Panc1 (cell line): ENCODE measurements around the gene RCBTB2. TPM values are rescaled to one million over a fixed set of nuclear protein-coding genes. Genes with fewer than 3 reads are reported as not detected.

Source experiments
- ATAC-seq: fragments of 200-7000 bp; cut with Tn5 transposase; 2 replicates; pipeline ENCODE4 v1.9.1; 2020; ENCODE audit warnings: mild to moderate bottlenecking, moderate library complexity
- BruUV-seq: library from RNA; stranded (reverse); fragments of 400-500 nt; replicated peaks from 2 replicates; lab custom pipeline; 2021; lab: Mats Ljungman, UMichigan
- CTCF ChIA-PET: fragments of 300-600 bp; sonication (Branson Sonifier 250); formaldehyde crosslinking; loops from one replicate; lab custom pipeline; 2022; ENCODE audit warnings: antibody characterized with exemption; lab: Charles Lee
- POLR2A ChIA-PET: fragments of 300-600 bp; sonication (Branson Sonifier 250); formaldehyde crosslinking; loops from one replicate; lab custom pipeline; 2022; ENCODE audit warnings: antibody characterized with exemption; lab: Charles Lee
- DNase-seq: peaks from one replicate; pipeline ENCODE4 v3.0.0-alpha.2; 2010; ENCODE audit warnings: low read depth, low spot score
- H3K27ac ChIP-seq: 2 replicates; pipeline ENCODE4 v1.5.1; 2011; ENCODE audit warnings: mild to moderate bottlenecking, low read length, inconsistent platforms
- H3K27me3 ChIP-seq: fragments of 200-500 bp; sonication (Bioruptor generic); 2 replicates; pipeline ENCODE4 v1.6.0; 2014; ENCODE audit warnings: low read length, inconsistent platforms; ENCODE audit not compliant: control insufficient read depth, insufficient read depth
- H3K36me3 ChIP-seq: fragments of 200-500 bp; sonication (Bioruptor generic); 2 replicates; pipeline ENCODE4 v1.5.1; 2014; ENCODE audit warnings: inconsistent platforms, mild to moderate bottlenecking, low read length, moderate library complexity; ENCODE audit not compliant: control insufficient read depth, insufficient read depth
- H3K4me1 ChIP-seq: 2 replicates; pipeline ENCODE4 v1.5.1; 2011; ENCODE audit warnings: inconsistent platforms, mild to moderate bottlenecking, low read length, moderate library complexity; ENCODE audit not compliant: control insufficient read depth, insufficient read depth
- H3K4me3 ChIP-seq, 2 experiments: 2 replicates each; pipeline ENCODE4 v1.5.1; 2011 to 2012; ENCODE audit warnings: low read depth in 2 of 2, low read length in 2 of 2, mild to moderate bottlenecking in 2 of 2, inconsistent platforms in 1 of 2, moderate library complexity in 1 of 2
- H3K9me3 ChIP-seq: fragments of 200-500 bp; sonication (Bioruptor generic); 2 replicates; pipeline ENCODE4 v1.5.1; 2014; ENCODE audit warnings: low read depth, mild to moderate bottlenecking, inconsistent platforms, low read length, moderate library complexity; ENCODE audit not compliant: control insufficient read depth, insufficient read depth
- CTCF ChIP-seq: fragments of 450-650 bp; IDR thresholded peaks from 2 replicates; pipeline ENCODE4 v1.5.1; 2017; ENCODE audit warnings: mild to moderate bottlenecking
- POLR2AphosphoS5 ChIP-seq: IDR thresholded peaks from 2 replicates; pipeline ENCODE4 v1.6.1; 2012; ENCODE audit warnings: mild to moderate bottlenecking, low read depth, low read length, moderate library complexity
- SIN3A ChIP-seq: IDR thresholded peaks from 2 replicates; pipeline ENCODE4 v1.6.1; 2012; ENCODE audit warnings: low read depth, mild to moderate bottlenecking, low read length, moderate library complexity, borderline replicate concordance; ENCODE audit not compliant: insufficient read depth
- TCF7L2 ChIP-seq: IDR thresholded peaks from 2 replicates; pipeline ENCODE4 v1.6.1; 2011; ENCODE audit warnings: mild to moderate bottlenecking, low read depth, low read length, inconsistent platforms
- in situ Hi-C: cut with HindIII; loops from 2 replicates; pipeline ENCODE4 v1.10.0; 2016; ENCODE audit warnings: low sequenced_read_pairs, low pct_unique_long_range_greater_than_20kb
- intact Hi-C: fragments of 100-400 bp; cut with micrococcal nuclease; formaldehyde crosslinking; loops from one replicate; pipeline ENCODE4 v1.10.0; 2022; ENCODE audit not compliant: unreplicated experiment
- total RNA-seq: library from RNA; stranded (reverse); gene quantifications from one replicate; pipeline ENCODE4 v1.2.1, GENCODE V29; 2021; ENCODE audit not compliant: unreplicated experiment
- TF ChIP-seq, protein P1 (sequence below), 2 experiments: IDR thresholded peaks; 2 replicates each; pipeline ENCODE4 v1.6.1; 2011 to 2012; ENCODE audit warnings: low read depth in 2 of 2, control low read depth in 1 of 2, low read length in 1 of 2, mild to moderate bottlenecking in 1 of 2, moderate library complexity in 1 of 2; ENCODE audit not compliant: insufficient read depth in 1 of 2

RCBTB2 gene
- total RNA-seq, 1 experiment from 2014 or later, result 4.4 TPM

DNA sequence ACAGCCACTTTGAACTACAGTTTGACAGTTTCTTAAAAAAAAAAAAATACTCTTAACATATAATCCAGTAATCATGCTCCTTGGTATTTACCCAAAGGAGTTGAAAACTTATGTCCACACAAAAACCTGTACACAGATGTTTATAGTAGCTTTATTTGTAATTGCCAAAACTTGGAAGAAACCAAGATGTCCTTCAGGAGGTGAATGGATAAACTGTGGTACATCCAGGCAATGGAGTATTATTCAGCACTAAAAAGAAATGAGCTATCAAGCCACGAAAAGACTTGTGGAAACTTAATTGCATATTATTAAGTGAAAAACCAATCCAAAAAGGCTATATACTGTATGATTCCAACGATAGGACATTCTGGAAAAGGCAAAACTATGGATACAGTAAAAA is 44.9 kb downstream of the RCBTB2 start:
- no peak overlapping the region for H3K4me3 ChIP-seq
- no peaks in the 10 kb centered on the region for H3K36me3 ChIP-seq
- POLR2A ChIA-PET, result interaction anchor here (0.7 kb wide), 1 partner anchor 506 kb away, joined by 4 read pairs; no protein-coding TSS in a partner anchor
- intact Hi-C loops (no loop called here), in situ Hi-C loops (no loop called here)
- no peaks in the 10 kb centered on the region for H3K4me1 ChIP-seq
- CTCF ChIA-PET, result no interaction called here
- no TSS peak for BruUV-seq
- no peaks in the 10 kb centered on the region for H3K9me3 ChIP-seq
- ATAC-seq (no peak), DNase-seq (no peak)
- TF ChIP-seq POLR2AphosphoS5, result no peak
- TF ChIP-seq CTCF, result no peak
- TF ChIP-seq, protein P1, sequence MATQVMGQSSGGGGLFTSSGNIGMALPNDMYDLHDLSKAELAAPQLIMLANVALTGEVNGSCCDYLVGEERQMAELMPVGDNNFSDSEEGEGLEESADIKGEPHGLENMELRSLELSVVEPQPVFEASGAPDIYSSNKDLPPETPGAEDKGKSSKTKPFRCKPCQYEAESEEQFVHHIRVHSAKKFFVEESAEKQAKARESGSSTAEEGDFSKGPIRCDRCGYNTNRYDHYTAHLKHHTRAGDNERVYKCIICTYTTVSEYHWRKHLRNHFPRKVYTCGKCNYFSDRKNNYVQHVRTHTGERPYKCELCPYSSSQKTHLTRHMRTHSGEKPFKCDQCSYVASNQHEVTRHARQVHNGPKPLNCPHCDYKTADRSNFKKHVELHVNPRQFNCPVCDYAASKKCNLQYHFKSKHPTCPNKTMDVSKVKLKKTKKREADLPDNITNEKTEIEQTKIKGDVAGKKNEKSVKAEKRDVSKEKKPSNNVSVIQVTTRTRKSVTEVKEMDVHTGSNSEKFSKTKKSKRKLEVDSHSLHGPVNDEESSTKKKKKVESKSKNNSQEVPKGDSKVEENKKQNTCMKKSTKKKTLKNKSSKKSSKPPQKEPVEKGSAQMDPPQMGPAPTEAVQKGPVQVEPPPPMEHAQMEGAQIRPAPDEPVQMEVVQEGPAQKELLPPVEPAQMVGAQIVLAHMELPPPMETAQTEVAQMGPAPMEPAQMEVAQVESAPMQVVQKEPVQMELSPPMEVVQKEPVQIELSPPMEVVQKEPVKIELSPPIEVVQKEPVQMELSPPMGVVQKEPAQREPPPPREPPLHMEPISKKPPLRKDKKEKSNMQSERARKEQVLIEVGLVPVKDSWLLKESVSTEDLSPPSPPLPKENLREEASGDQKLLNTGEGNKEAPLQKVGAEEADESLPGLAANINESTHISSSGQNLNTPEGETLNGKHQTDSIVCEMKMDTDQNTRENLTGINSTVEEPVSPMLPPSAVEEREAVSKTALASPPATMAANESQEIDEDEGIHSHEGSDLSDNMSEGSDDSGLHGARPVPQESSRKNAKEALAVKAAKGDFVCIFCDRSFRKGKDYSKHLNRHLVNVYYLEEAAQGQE (IDR thresholded peaks at IDR 0.05; ENCODE audit: insufficient read depth in 1 of 2, low read depth in 2 of 2, low read length in 1 of 2), result no peak
- no peak for TF ChIP-seq SIN3A
- TF ChIP-seq TCF7L2, result no peak
- no peak overlapping the region for H3K27ac ChIP-seq
- H3K27me3 ChIP-seq, result no peaks in the 10 kb centered on the region

- no peak for ATAC-seq
- ChIA-PET CTCF (no interaction called here), POLR2A (no interaction called here)
- no peaks in the 10 kb centered on the region for H3K27me3 ChIP-seq
- in situ Hi-C loops, result no loop called here
- no peak overlapping the region for H3K4me3 ChIP-seq
- TF ChIP-seq SIN3A (no peak), POLR2AphosphoS5 (no peak), TCF7L2 (no peak), CTCF (no peak)
- TF ChIP-seq, protein P1 (IDR thresholded peaks at IDR 0.05; ENCODE audit: insufficient read depth in 1 of 2, low read depth in 2 of 2, low read length in 1 of 2), result no peak
- DNase-seq, result no peak
- intact Hi-C loops, result no loop called here
- H3K9me3 ChIP-seq, result no peaks in the 10 kb centered on the region
- H3K27ac ChIP-seq, result no peak overlapping the region
- no peaks in the 10 kb centered on the region for H3K4me1 ChIP-seq
- no TSS peak for BruUV-seq
- H3K36me3 ChIP-seq, result no peaks in the 10 kb centered on the region
These were observed 46.0 kb downstream of the RCBTB2 start for GRCh38 chr13:48486836-48487235.
